GM18508 (cell line): ENCODE data around the gene NFKBIB.

ENCODE experiments used
- ATAC-seq: cut with Tn5 transposase; IDR thresholded peaks from one replicate; pipeline ENCODE4 v1.9.1; 2021; ENCODE audit warnings: moderate number of reproducible peaks; ENCODE audit not compliant: insufficient read depth, unreplicated experiment

The NFKBIB gene

GRCh38 chr19:38953677-38954076, 53.9 kb downstream of the NFKBIB start:
- ATAC-seq, result no peak

DNA sequence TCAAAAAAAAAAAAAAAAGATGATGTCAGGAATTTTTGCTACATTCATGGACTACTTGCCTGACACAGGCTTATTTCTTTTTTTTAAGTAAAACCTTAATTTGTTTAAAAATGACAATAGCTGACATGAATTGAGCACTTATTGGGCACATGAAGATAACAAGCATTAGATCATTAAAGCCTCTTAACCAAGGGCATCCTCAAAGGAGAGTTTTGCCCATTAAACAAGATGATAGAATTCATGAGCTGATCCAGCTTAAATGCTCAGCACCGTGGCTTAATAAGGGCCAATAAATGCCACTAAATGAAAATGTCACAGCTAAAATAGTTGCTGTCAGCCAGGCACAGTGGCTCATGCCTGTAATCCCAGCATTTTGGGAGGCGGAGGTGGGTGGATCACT, 56.5 kb downstream of the NFKBIB start:
- no peak for ATAC-seq

GRCh38 chr19:38958301-38958700, 58.5 kb downstream of the NFKBIB start:
- ATAC-seq, result no peak
